DMS79 treated with DMSO at 0.1 percent for 48 hours (cell line): Measurements from ENCODE around the gene ZNF91.
"Not testable (repeated sequence)": the region's sequence is repeated elsewhere in the genome, so short reads cannot be mapped to it uniquely, and the experiment has no call there.

Experiments used
- DNase-seq: peaks from one replicate; lab custom pipeline; 2025; lab: John Stamatoyannopoulos, UW

Gene ZNF91

GRCh38 chr19:23395041-23395721 is at the start of gene ZNF91:
Gene ZNF91, minus strand, starts transcription at chr19:23395471. Its CDS starts 117 bp downstream, at chr19:23395354.
- DNase-seq: peak; percentile 96

GRCh38 chr19:23440791-23441190 is 45.5 kb upstream of the ZNF91 start:
- DNase-seq: no peak

GRCh38 chr19:23440207-23440606 is 44.9 kb upstream of the ZNF91 start:
- DNase-seq: no peak

- no peak for DNase-seq
Measured at GRCh38 chr19:23439623-23440022, 44.4 kb upstream of the ZNF91 start.

- DNase-seq: no peak
Measured at GRCh38 chr19:23437901-23438300, 42.6 kb upstream of the ZNF91 start.

- DNase-seq: no peak
Measured at GRCh38 chr19:23436944-23437343, 41.7 kb upstream of the ZNF91 start.

- no peak for DNase-seq
Measured at GRCh38 chr19:23436318-23436717, 41.0 kb upstream of the ZNF91 start.

GRCh38 chr19:23420824-23421223 is 25.6 kb upstream of the ZNF91 start:
- no peak for DNase-seq

GRCh38 chr19:23419261-23419660 is 24.0 kb upstream of the ZNF91 start:
- DNase-seq: not testable (repeated sequence)

GRCh38 chr19:23415561-23416191 is 20.4 kb upstream of the ZNF91 start:
- peak; percentile 92 for DNase-seq

- DNase-seq: peak; percentile 48
Measured at GRCh38 chr19:23415034-23415433, 19.8 kb upstream of the ZNF91 start.

GRCh38 chr19:23410155-23410554 is 14.9 kb upstream of the ZNF91 start:
- no peak for DNase-seq

GRCh38 chr19:23409392-23410048 is 14.2 kb upstream of the ZNF91 start:
- no peak for DNase-seq

- no peak for DNase-seq
Measured at GRCh38 chr19:23407616-23408133, 12.4 kb upstream of the ZNF91 start.

GRCh38 chr19:23406721-23407120 is 11.4 kb upstream of the ZNF91 start:
- DNase-seq: no peak

- DNase-seq: no peak
Measured at GRCh38 chr19:23406091-23406490, 10.8 kb upstream of the ZNF91 start.

- DNase-seq: no peak
Measured at GRCh38 chr19:23404676-23405075, 9.4 kb upstream of the ZNF91 start.

- DNase-seq: no peak
Measured at GRCh38 chr19:23403581-23404324, 8.5 kb upstream of the ZNF91 start.

GRCh38 chr19:23403052-23403451 is 7.8 kb upstream of the ZNF91 start:
- DNase-seq: no peak

GRCh38 chr19:23402388-23402787 is 7.1 kb upstream of the ZNF91 start:
- DNase-seq: no peak

- no peak for DNase-seq
Measured at GRCh38 chr19:23401086-23401610, 5.9 kb upstream of the ZNF91 start.

GRCh38 chr19:23399443-23399842 is 4.2 kb upstream of the ZNF91 start:
- DNase-seq: no peak
